GM13976 (cell line): ENCODE measurements around the gene SNED1.

Experiments used
- DNase-seq: peaks from one replicate; pipeline ENCODE4 v3.0.0; 2012; ENCODE audit warnings: low spot score
- CTCF ChIP-seq: IDR thresholded peaks from 2 replicates; pipeline ENCODE4 v1.5.1; 2012; ENCODE audit warnings: borderline replicate concordance, mild to moderate bottlenecking; ENCODE audit not compliant: insufficient read depth; ENCODE audit errors: extremely low read depth, missing control alignments, control extremely low read depth
- in situ Hi-C: fragments of 300-500 bp; cut with MboI; formaldehyde crosslinking; loops from one replicate; pipeline ENCODE4 v1.12.0; 2022; ENCODE audit warnings: low sequenced_read_pairs, mixed read lengths, inconsistent platforms; ENCODE audit not compliant: unreplicated experiment

Gene SNED1

GRCh38 chr2:241142593-241142992 is 144.2 kb downstream of the SNED1 start:
- in situ Hi-C loops, result no loop called here
- DNase-seq, result no peak
- no peak for TF ChIP-seq CTCF
